GM13976 (cell line): ENCODE data around the gene IDH3G.

ENCODE experiments used
- DNase-seq: peaks from one replicate; pipeline ENCODE4 v3.0.0; 2012; ENCODE audit warnings: low spot score
- CTCF ChIP-seq: IDR thresholded peaks from 2 replicates; pipeline ENCODE4 v1.5.1; 2012; ENCODE audit warnings: borderline replicate concordance, mild to moderate bottlenecking; ENCODE audit not compliant: insufficient read depth; ENCODE audit errors: extremely low read depth, missing control alignments, control extremely low read depth
- in situ Hi-C: fragments of 300-500 bp; cut with MboI; formaldehyde crosslinking; loops from one replicate; pipeline ENCODE4 v1.12.0; 2022; ENCODE audit warnings: low sequenced_read_pairs, mixed read lengths, inconsistent platforms; ENCODE audit not compliant: unreplicated experiment

IDH3G gene

GRCh38 chrX:153774576-153775292, 19.4 kb downstream of the IDH3G start:
- in situ Hi-C loops = no loop called here
- no peak for TF ChIP-seq CTCF

DNA sequence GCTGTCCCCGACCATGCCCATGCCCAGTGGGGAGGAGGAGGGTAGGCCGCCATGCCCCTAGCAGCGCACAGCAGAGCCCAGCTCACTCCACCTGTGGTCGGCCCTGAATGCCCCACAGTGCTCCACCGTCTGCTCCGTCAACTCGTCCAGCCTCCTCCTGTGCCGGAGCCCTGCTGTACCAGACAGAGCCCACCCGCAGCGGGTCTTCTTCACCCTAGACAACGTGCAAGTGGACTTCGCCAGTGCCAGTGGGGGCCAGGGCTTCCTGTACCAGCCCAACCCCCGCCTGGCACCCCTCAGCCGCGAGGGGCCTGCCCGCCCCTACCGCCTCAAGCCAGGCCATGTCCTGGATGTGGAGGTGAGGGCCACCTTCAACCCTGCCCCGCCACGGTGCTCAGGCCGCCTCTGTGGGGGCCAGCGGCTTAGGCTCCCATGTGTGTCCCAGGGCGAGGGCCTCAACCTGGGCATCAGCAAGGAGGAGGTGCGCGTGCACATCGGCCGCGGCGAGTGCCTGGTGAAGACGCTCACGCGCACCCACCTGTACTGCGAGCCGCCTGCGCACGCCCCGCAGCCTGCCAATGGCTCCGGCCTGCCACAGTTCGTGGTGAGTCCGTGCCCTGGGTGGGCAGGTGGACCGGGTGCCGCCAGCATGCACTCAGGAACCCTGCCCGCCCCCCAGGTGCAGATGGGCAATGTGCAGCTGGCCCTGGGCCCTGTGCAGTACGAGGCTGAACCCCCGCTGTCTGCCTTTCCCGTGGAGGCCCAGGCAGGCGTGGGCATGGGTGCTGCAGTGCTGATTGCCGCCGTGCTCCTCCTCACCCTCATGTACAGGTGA, 20.2 kb downstream of the IDH3G start:
- DNase-seq = no peak
- no peak for TF ChIP-seq CTCF
- in situ Hi-C loops = no loop called here

More at GRCh38 chrX:153774576-153775292, 19.4 kb downstream of the IDH3G start:
- no peak for DNase-seq

GRCh38 chrX:153773218-153773611, 21.0 kb downstream of the IDH3G start:
- no peak for DNase-seq
- in situ Hi-C loops = no loop called here
- no peak for TF ChIP-seq CTCF

GRCh38 chrX:153772316-153773217, 21.6 kb downstream of the IDH3G start:
- no peak for DNase-seq

DNA sequence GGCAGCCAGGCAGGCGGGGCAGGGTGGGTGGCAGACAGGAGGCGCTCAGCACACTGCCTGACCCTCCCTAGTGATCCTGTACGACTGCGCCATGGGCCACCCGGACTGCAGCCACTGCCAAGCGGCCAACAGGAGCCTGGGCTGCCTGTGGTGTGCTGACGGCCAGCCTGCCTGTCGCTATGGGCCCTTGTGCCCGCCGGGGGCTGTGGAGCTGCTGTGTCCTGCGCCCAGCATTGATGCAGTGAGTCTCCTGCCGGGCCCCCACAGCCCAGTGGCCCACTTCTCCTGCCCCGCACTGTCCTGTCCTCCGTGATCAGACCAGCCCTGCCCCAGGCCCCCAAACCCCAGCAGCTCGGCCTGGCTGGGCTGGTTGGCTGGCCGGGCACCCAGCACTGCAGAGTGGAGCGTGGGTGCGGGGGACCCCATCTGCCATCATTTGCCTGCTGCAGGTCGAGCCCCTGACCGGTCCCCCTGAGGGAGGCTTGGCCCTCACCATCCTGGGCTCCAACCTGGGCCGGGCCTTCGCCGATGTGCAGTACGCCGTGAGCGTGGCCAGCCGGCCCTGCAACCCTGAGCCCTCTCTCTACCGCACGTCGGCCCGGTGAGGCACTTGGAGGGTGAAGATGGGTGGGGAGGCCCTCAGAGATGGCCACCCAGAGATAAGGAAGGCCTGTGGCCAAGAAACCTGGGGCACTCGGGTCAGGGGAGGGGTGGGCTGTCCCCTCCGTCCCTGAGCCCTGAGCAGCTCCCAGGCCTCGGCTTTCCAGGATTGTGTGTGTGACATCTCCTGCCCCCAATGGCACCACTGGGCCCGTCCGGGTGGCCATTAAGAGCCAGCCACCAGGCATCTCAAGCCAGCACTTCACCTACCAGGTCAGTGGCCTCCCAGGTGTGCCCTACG, 22.5 kb downstream of the IDH3G start:
- in situ Hi-C loops = no loop called here
- TF ChIP-seq CTCF = no peak
- DNase-seq = no peak

More at GRCh38 chrX:153772316-153773217, 21.6 kb downstream of the IDH3G start:
- TF ChIP-seq CTCF = no peak
- in situ Hi-C loops = no loop called here
